K562 (cell line): ENCODE results near the gene UBA52. TPM values are rescaled to one million over a fixed set of nuclear protein-coding genes. Genes with fewer than 3 reads are reported as not detected.

Experiments
- BCLAF1 ChIP-seq, 2 experiments: fragments of 450-650 bp in 1 of 2; IDR thresholded peaks; 2 replicates each; pipeline ENCODE4 v1.6.1; 2011 to 2017; ENCODE audit warnings: low read depth in 2 of 2, antibody characterized with exemption in 1 of 2, borderline replicate concordance in 1 of 2, low read length in 1 of 2, mild to moderate bottlenecking in 1 of 2, mixed read lengths in 1 of 2; ENCODE audit not compliant: control insufficient read depth in 1 of 2
- C11orf30 ChIP-seq: fragments of 450-650 bp; IDR thresholded peaks from 2 replicates; pipeline ENCODE4 v1.6.1; 2016; ENCODE audit warnings: low read depth, mild to moderate bottlenecking
- CEBPG ChIP-seq, 3 experiments: fragments of 200-800 bp in 1 of 3; sonication (Bioruptor generic) in 1 of 3; sonication (generic) in 1 of 3; formaldehyde crosslinking in 1 of 3; IDR thresholded peaks in 2 of 3; conservative IDR thresholded peaks in 1 of 3; 2 replicates each; pipeline versions ENCODE4 v1.6.1 to v1.8.0; 2016 to 2022; ENCODE audit warnings: missing compliant biosample characterization in 2 of 3, missing genetic modification characterization in 2 of 3, mild to moderate bottlenecking in 1 of 3, missing genetic modification reagents in 1 of 3
- CHD1 ChIP-seq: fragments of 200-600 bp; sonication (generic); IDR thresholded peaks from one replicate; pipeline ENCODE4 v1.6.1; 2012; ENCODE audit warnings: mild to moderate bottlenecking, moderate library complexity, low read length, inconsistent platforms
- DACH1 ChIP-seq: fragments of 450-650 bp; IDR thresholded peaks from 2 replicates; pipeline ENCODE4 v1.6.1; 2018; ENCODE audit not compliant: partially characterized antibody
- ELK3 ChIP-seq: fragments of 450-650 bp; formaldehyde crosslinking; IDR thresholded peaks from 2 replicates; pipeline ENCODE4 v1.4.0; 2020; ENCODE audit warnings: mild to moderate bottlenecking
- EWSR1 ChIP-seq: fragments of 450-650 bp; IDR thresholded peaks from 2 replicates; pipeline ENCODE4 v1.6.1; 2018; ENCODE audit warnings: borderline replicate concordance, mild to moderate bottlenecking, low read depth, moderate library complexity; ENCODE audit not compliant: partially characterized antibody
- GATAD2A ChIP-seq: fragments of 450-650 bp; IDR thresholded peaks from 2 replicates; pipeline ENCODE4 v1.6.1; 2017
- HLTF ChIP-seq: fragments of 450-650 bp; IDR thresholded peaks from 2 replicates; pipeline ENCODE4 v1.6.1; 2016
- KAT8 ChIP-seq: fragments of 450-650 bp; IDR thresholded peaks from 2 replicates; pipeline ENCODE4 v1.6.1; 2016; ENCODE audit warnings: low read depth, mild to moderate bottlenecking
- KLF16 ChIP-seq: IDR thresholded peaks from 2 replicates; pipeline ENCODE4 v1.6.1; 2016; ENCODE audit warnings: antibody characterized with exemption
- NFIX ChIP-seq: fragments of 250-450 bp; sonication (Bioruptor Pico); IDR thresholded peaks from 2 replicates; pipeline ENCODE4 v1.4.0; 2020; ENCODE audit warnings: low read depth, mild to moderate bottlenecking, moderate library complexity
- PHF20 ChIP-seq: fragments of 450-650 bp; IDR thresholded peaks from 2 replicates; pipeline ENCODE4 v1.6.1; 2018; ENCODE audit not compliant: partially characterized antibody
- SIN3B ChIP-seq: fragments of 450-650 bp; IDR thresholded peaks from 2 replicates; pipeline ENCODE4 v1.6.1; 2017; ENCODE audit warnings: low read depth, mild to moderate bottlenecking, moderate library complexity
- SIRT6 ChIP-seq: IDR thresholded peaks from one replicate; pipeline ENCODE4 v1.6.1; 2012; ENCODE audit warnings: low read depth, mild to moderate bottlenecking, control low read depth, inconsistent platforms, low read length, moderate library complexity
- SNAPC5 ChIP-seq: fragments of 250-450 bp; sonication (Bioruptor Pico); IDR thresholded peaks from 2 replicates; pipeline ENCODE4 v1.8.0; 2021; ENCODE audit warnings: moderate library complexity, mild to moderate bottlenecking, inconsistent platforms
- STAT5A ChIP-seq: IDR thresholded peaks from 2 replicates; pipeline ENCODE4 v1.6.1; 2012; ENCODE audit warnings: low read length, inconsistent platforms, borderline replicate concordance
- TAF7 ChIP-seq: fragments of 450-650 bp; IDR thresholded peaks from 2 replicates; pipeline ENCODE4 v1.6.1; 2016; ENCODE audit warnings: missing genetic modification characterization, missing compliant biosample characterization
- USF2 ChIP-seq: sonication (generic); formaldehyde crosslinking; IDR thresholded peaks from 2 replicates; pipeline ENCODE4 v1.5.0; 2020; ENCODE audit warnings: missing genetic modification reagents
- ZFP1 ChIP-seq: fragments of 450-650 bp; formaldehyde crosslinking; IDR thresholded peaks from 2 replicates; pipeline ENCODE4 v1.4.0; 2020; ENCODE audit warnings: mild to moderate bottlenecking, mixed read lengths
- ZNF121 ChIP-seq: sonication (generic); formaldehyde crosslinking; conservative IDR thresholded peaks from 2 replicates; pipeline ENCODE4 v1.8.0; 2022; ENCODE audit warnings: missing genetic modification reagents
- ZNF311 ChIP-seq: fragments of 250-450 bp; sonication (Bioruptor Pico); IDR thresholded peaks from 2 replicates; pipeline ENCODE4 v1.4.0; 2020; ENCODE audit warnings: mild to moderate bottlenecking, moderate library complexity
- ZNF354B ChIP-seq: fragments of 250-450 bp; sonication (Bioruptor Pico); IDR thresholded peaks from 2 replicates; pipeline ENCODE4 v1.4.0; 2020
- ZNF511 ChIP-seq: sonication (generic); formaldehyde crosslinking; IDR thresholded peaks from 2 replicates; pipeline ENCODE4 v1.8.0; 2022; ENCODE audit warnings: mild to moderate bottlenecking, missing genetic modification reagents
- ZNF561 ChIP-seq: fragments of 450-650 bp; formaldehyde crosslinking; conservative IDR thresholded peaks from 2 replicates; pipeline ENCODE4 v1.4.0; 2020; ENCODE audit warnings: mild to moderate bottlenecking, moderate library complexity
- polyA plus RNA-seq, 8 experiments: library from polyadenylated mRNA; depleted of rRNA in 4 of 8; stranded (reverse) in 5 of 8; unstranded in 3 of 8; fragments of >200 nt; fragmentation: Nextera tagmentation in 2 of 8; fragmentation: Illumina TruSeq in 1 of 8; extraction: Ambion mirVana in 2 of 8; extraction: Trizol in 1 of 8; gene quantifications; 2 replicates each; pipeline versions ENCODE4 v1.2.1 to v1.2.3, GENCODE V29; 2011 to 2014; ENCODE audit warnings: inconsistent platforms in 1 of 8, missing spikeins in 1 of 8
- total RNA-seq, 7 experiments: library from RNA; depleted of rRNA in 6 of 7; stranded (reverse); fragments of >200 nt in 6 of 7; fragmentation: Illumina TruSeq in 2 of 7; extraction: Trizol in 2 of 7; gene quantifications; 2 replicates each; pipeline versions ENCODE4 v1.2.1 to v1.2.3, GENCODE V29; 2011 to 2021; ENCODE audit warnings: low replicate concordance in 1 of 7

Gene UBA52
- total and polyA plus RNA-seq, 9 of the 15 experiments (the other 6 are each of a cell fraction or from before 2014, with no cell fraction given): 1,110 to 2,751 (median 1,733) TPM

GRCh38 chr19:18587962-18588610 is 16.4 kb downstream of the UBA52 start (continued):
- TF ChIP-seq DACH1 (no peak), ZFP1 (CRISPR knock-in tag) (no peak), KAT8 (no peak), ZNF121 (CRISPR knock-in tag) (0 out of 2 replicates have a peak, but pooled peaks have one; percentile 3), BCLAF1 (IDR thresholded peaks at IDR 0.05; ENCODE audit: borderline replicate concordance in 1 of 2, control insufficient read depth in 1 of 2, low read depth in 2 of 2, low read length in 1 of 2) (no peak), KLF16 (no peak), CEBPG (CRISPR knock-in tag; IDR thresholded peaks at IDR 0.05) (no peak), CEBPG (tag; conservative IDR thresholded peaks at IDR 0.05 in 1 of 2, IDR thresholded peaks at IDR 0.05 in 1 of 2) (0 out of 4 replicates have a peak, but pooled peaks of 1 of the 2 experiments have one; percentile 14), PHF20 (no peak), SIN3B (no peak), ZNF511 (CRISPR knock-in tag) (no peak), ELK3 (no peak), GATAD2A (no peak), ZNF311 (CRISPR knock-in tag) (no peak), CHD1 (no peak), HLTF (no peak), NFIX (no peak), ZNF561 (CRISPR knock-in tag) (no peak), SNAPC5 (no peak), ZNF354B (CRISPR knock-in tag) (no peak), TAF7 (tag) (no peak), C11orf30 (no peak), USF2 (CRISPR knock-in tag) (no peak), STAT5A (no peak), EWSR1 (no peak), SIRT6 (no peak)
